PC-3 (cell line): Measurements from ENCODE around the gene CHST8. TPM values are rescaled to one million over a fixed set of nuclear protein-coding genes. Genes with fewer than 3 reads are reported as not detected.

Source experiments
- ATAC-seq: fragments of 200-7000 bp; cut with Tn5 transposase; 2 replicates; pipeline ENCODE4 v1.9.1; 2020; ENCODE audit warnings: mild to moderate bottlenecking, moderate library complexity
- BruUV-seq: library from RNA; stranded (reverse); fragments of 400-500 nt; replicated peaks from 2 replicates; lab custom pipeline; 2021; lab: Mats Ljungman, UMichigan
- CTCF ChIA-PET: fragments of 300-600 bp; sonication (Branson Sonifier 250); formaldehyde crosslinking; loops from one replicate; lab custom pipeline; 2022; ENCODE audit warnings: antibody characterized with exemption; lab: Charles Lee
- POLR2A ChIA-PET: fragments of 300-600 bp; sonication (Branson Sonifier 250); formaldehyde crosslinking; loops from one replicate; lab custom pipeline; 2022; ENCODE audit warnings: antibody characterized with exemption; ENCODE audit not compliant: unreplicated experiment; lab: Charles Lee
- DNase-seq: peaks from one replicate; pipeline ENCODE4 v3.0.0-alpha.2; 2015
- H2AFZ ChIP-seq: fragments of 300-600 bp; sonication (generic); 2 replicates; pipeline ENCODE4 v1.6.0; 2016; ENCODE audit warnings: antibody characterized with exemption, low read length
- H3F3A ChIP-seq: fragments of 300-600 bp; sonication (generic); one replicate; pipeline ENCODE4 v1.6.0; 2017; ENCODE audit warnings: antibody characterized with exemption, low read length, control low read depth, mild to moderate bottlenecking; ENCODE audit not compliant: unreplicated experiment
- H3K27ac ChIP-seq: fragments of 300-600 bp; sonication (generic); 2 replicates; pipeline ENCODE4 v1.5.1; 2016; ENCODE audit warnings: mild to moderate bottlenecking, low read length
- H3K27me3 ChIP-seq: fragments of 300-600 bp; sonication (generic); 2 replicates; pipeline ENCODE4 v1.6.1; 2016; ENCODE audit warnings: low read length, mixed read lengths
- H3K36me3 ChIP-seq: fragments of 300-600 bp; sonication (generic); 2 replicates; pipeline ENCODE4 v1.6.1; 2016; ENCODE audit warnings: low read depth, mixed run types, low read length, mixed read lengths
- H3K4me1 ChIP-seq: fragments of 300-600 bp; sonication (generic); 2 replicates; pipeline ENCODE4 v1.5.1; 2016; ENCODE audit warnings: low read length; ENCODE audit not compliant: insufficient read depth
- H3K4me2 ChIP-seq: fragments of 300-600 bp; sonication (generic); 2 replicates; pipeline ENCODE4 v1.6.0; 2016; ENCODE audit warnings: low read length
- H3K4me3 ChIP-seq: fragments of 300-600 bp; sonication (generic); 2 replicates; pipeline ENCODE4 v1.5.1; 2016; ENCODE audit warnings: mild to moderate bottlenecking, low read length, mixed read lengths
- H3K79me2 ChIP-seq: fragments of 300-600 bp; sonication (generic); 2 replicates; pipeline ENCODE4 v1.6.1; 2017; ENCODE audit warnings: low read length, mixed read lengths
- H3K9ac ChIP-seq: fragments of 300-600 bp; sonication (generic); 2 replicates; pipeline ENCODE4 v1.6.0; 2016; ENCODE audit warnings: mild to moderate bottlenecking, low read length
- H3K9me2 ChIP-seq: fragments of 300-600 bp; sonication (generic); replicated peaks from 2 replicates; pipeline ENCODE4 v1.6.1; 2016; ENCODE audit warnings: mixed run types, low read length, mixed read lengths
- H3K9me3 ChIP-seq: fragments of 300-600 bp; sonication (generic); 2 replicates; pipeline ENCODE4 v1.6.1; 2016; ENCODE audit warnings: low read length, mixed read lengths
- H4K20me1 ChIP-seq: fragments of 300-600 bp; sonication (generic); 2 replicates; pipeline ENCODE4 v1.6.1; 2016; ENCODE audit warnings: low read length, mixed read lengths
- CTCF ChIP-seq: fragments of 300-600 bp; sonication (generic); conservative IDR thresholded peaks from 2 replicates; pipeline ENCODE4 v1.5.1; 2017; ENCODE audit warnings: antibody characterized with exemption, low read depth, mild to moderate bottlenecking, low read length
- EZH2 ChIP-seq: fragments of 300-600 bp; sonication (generic); IDR thresholded peaks from one replicate; pipeline ENCODE4 v1.6.1; 2017; ENCODE audit warnings: antibody characterized with exemption, mild to moderate bottlenecking, low read length; ENCODE audit not compliant: unreplicated experiment
- EZH2phosphoT487 ChIP-seq: fragments of 300-600 bp; sonication (generic); IDR thresholded peaks from 2 replicates; pipeline ENCODE4 v1.6.1; 2018; ENCODE audit warnings: mild to moderate bottlenecking, antibody characterized with exemption, low read length, borderline replicate concordance
- intact Hi-C: fragments of 100-400 bp; cut with micrococcal nuclease; formaldehyde crosslinking; loops from 2 replicates; pipeline ENCODE4 v1.9.0; 2023
- total RNA-seq: library from RNA; depleted of rRNA; stranded (reverse); fragments of >200 nt; gene quantifications from 2 replicates; pipeline ENCODE4 v1.2.3, GENCODE V29; 2014

Gene CHST8
- total RNA-seq, 1 experiment from 2014 or later, result 0.36 TPM

- POLR2A ChIA-PET, result no interaction called here
Measured at GRCh38 chr19:33811246-33811645, 189.5 kb downstream of the CHST8 start.

GRCh38 chr19:33811736-33812387, 190.1 kb downstream of the CHST8 start:
- CTCF ChIA-PET, result no interaction called here

More at GRCh38 chr19:33811246-33811645, 189.5 kb downstream of the CHST8 start:
- intact Hi-C loops, result no loop called here
- Histone ChIP-seq H3F3A (no peaks in the 10 kb centered on the region), H3K36me3 (no peaks in the 10 kb centered on the region; the same call in 1 of the 2 replicates), H3K27me3 (no peaks in the 10 kb centered on the region), H2AFZ (no peak overlapping the region), H3K9me3 (no peaks in the 10 kb centered on the region), H3K4me3 (no peak overlapping the region), H3K79me2 (no peaks in the 10 kb centered on the region), H3K4me2 (no peak overlapping the region), H3K4me1 (peaks cover 4% of the 10 kb centered on the region; the same call in 1 of the 2 replicates), H3K9me2 (no peaks in the 10 kb centered on the region), H3K9ac (no peak overlapping the region), H4K20me1 (no peaks in the 10 kb centered on the region), H3K27ac (no peak overlapping the region)
- no peak for DNase-seq
- CTCF ChIA-PET, result no interaction called here
- BruUV-seq, result no TSS peak
- TF ChIP-seq CTCF (no peak), EZH2phosphoT487 (no peak), EZH2 (no peak)
- ATAC-seq, result no peak

DNA sequence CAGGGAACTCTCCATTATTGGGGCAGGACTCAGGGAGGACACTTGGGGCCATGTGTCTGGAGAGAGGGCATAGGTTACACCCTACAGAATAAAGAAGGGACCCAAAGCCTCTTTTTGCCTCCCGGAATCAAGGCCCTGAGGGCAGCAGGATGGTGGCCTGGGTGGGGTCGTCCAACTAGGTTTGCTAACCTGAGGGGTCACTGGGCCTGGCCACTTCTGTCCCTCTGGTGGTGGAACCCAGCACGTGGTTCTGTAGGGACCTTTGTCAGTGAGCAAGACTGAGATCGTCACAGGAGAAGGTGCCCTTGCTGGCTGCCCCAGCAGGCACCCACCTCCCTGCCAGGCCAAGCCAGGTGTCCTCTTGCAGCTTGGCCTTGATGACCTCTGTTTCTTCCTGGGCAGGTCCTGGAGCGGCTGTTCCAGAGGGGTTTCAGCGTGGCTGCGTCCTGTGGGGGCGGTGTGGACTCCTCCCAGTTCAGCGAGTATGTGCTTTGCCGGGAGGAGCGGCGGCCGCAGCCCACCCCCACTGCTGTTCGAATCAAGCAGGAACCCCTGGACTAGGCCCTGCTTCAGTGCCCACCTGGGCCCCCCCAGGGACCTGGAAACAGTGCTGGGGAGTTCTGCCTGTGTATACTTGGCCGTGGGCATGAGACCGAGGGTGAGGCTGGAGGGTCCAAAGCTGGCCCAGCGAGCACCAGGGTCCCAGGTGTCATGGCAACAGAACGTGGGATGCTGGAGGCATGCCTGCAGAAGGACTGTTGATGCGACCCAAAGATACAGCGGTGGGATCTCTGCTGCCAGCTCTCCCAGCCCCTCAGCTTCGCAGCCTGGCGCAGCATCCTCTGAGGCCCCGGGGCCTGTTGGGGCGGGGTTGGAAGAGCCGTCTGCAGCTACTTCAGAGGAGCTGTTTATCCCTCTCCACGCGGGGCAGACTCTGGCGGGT, 190.9 kb downstream of the CHST8 start:
- Histone ChIP-seq H3K4me2 (no peak overlapping the region), H3K4me1 (peaks cover 4% of the 10 kb centered on the region; the same call in 1 of the 2 replicates), H3K9me3 (no peaks in the 10 kb centered on the region), H2AFZ (no peak overlapping the region), H3K27ac (no peak overlapping the region), H4K20me1 (no peaks in the 10 kb centered on the region), H3F3A (no peaks in the 10 kb centered on the region), H3K79me2 (no peaks in the 10 kb centered on the region), H3K4me3 (no peak overlapping the region), H3K9ac (no peak overlapping the region), H3K36me3 (no peaks in the 10 kb centered on the region; the same call in 1 of the 2 replicates), H3K9me2 (no peaks in the 10 kb centered on the region), H3K27me3 (no peaks in the 10 kb centered on the region)
- no TSS peak for BruUV-seq
- ChIA-PET POLR2A (no interaction called here), CTCF (no interaction called here)
- no peak for ATAC-seq
- DNase-seq, result no peak
- TF ChIP-seq EZH2phosphoT487 (no peak), EZH2 (no peak)
- intact Hi-C loops, result no loop called here

More at GRCh38 chr19:33811736-33812387, 190.1 kb downstream of the CHST8 start:
- POLR2A ChIA-PET, result no interaction called here
- Histone ChIP-seq H3K4me1 (peaks cover 4% of the 10 kb centered on the region; the same call in 1 of the 2 replicates), H4K20me1 (no peaks in the 10 kb centered on the region), H3K27me3 (no peaks in the 10 kb centered on the region), H3K36me3 (no peaks in the 10 kb centered on the region; the same call in 1 of the 2 replicates), H3K79me2 (no peaks in the 10 kb centered on the region), H3K9me3 (no peaks in the 10 kb centered on the region), H2AFZ (no peak overlapping the region), H3K9ac (no peak overlapping the region), H3F3A (no peaks in the 10 kb centered on the region), H3K9me2 (no peaks in the 10 kb centered on the region), H3K27ac (no peak overlapping the region), H3K4me2 (no peak overlapping the region), H3K4me3 (no peak overlapping the region)
- no TSS peak for BruUV-seq
- no peak for DNase-seq
- TF ChIP-seq EZH2, result no peak
- ATAC-seq, result no peak
- intact Hi-C loops, result no loop called here
